DMS114 treated with DMSO at 0.1 percent for 48 hours (cell line): ENCODE results near the gene NR1H3.
A peak's percentile ranks its signal among the peaks of the same experiment; 100 is the strongest.
"Not testable (repeated sequence)": the region's sequence is repeated elsewhere in the genome, so short reads cannot be mapped to it uniquely, and the experiment has no call there.

ENCODE experiments used
- DNase-seq: peaks from one replicate; lab custom pipeline; 2025; ENCODE audit not compliant: unreplicated experiment; lab: John Stamatoyannopoulos, UW

Gene NR1H3

DNA sequence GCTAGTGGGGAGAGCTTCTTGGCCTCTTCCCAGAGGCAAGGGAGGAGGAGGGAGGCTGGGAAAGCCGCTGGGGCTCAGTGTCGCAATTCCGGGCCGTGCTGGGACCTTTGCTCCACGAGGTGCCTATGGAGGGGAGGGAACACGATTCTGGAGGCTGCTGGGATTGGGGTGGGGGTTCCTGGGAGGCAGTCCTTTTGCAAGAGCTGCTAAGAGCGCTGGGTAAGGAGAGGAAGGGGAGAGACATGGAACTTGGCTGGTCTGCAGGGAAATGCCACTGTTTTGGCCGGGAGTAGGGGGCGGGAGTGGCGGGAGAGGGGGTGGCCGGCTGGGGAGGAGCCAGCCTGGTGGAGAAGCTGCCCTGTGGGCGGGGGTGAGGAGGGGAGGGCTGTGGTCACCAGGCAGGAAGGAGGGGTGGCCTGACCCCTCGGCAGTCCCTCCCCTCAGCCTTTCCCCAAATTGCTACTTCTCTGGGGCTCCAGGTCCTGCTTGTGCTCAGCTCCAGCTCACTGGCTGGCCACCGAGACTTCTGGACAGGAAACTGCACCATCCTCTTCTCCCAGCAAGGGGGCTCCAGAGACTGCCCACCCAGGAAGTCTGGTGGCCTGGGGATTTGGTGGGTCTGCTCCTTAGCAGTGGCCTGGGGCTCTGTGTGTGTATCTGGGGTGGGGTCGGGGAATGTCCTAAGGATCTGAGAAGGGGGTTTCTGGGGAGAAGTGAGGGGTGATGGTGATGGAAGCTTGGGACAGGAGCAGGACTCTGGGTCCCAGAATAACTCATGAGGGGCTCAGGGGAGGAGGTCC is at the start of gene NR1H3:
NR1H3 (plus strand) TSS at position 480 of the 800 bp plus-strand sequence. CDS start 1,221 bp downstream, outside the sequence.
- DNase-seq, result peak; percentile 10

DNA sequence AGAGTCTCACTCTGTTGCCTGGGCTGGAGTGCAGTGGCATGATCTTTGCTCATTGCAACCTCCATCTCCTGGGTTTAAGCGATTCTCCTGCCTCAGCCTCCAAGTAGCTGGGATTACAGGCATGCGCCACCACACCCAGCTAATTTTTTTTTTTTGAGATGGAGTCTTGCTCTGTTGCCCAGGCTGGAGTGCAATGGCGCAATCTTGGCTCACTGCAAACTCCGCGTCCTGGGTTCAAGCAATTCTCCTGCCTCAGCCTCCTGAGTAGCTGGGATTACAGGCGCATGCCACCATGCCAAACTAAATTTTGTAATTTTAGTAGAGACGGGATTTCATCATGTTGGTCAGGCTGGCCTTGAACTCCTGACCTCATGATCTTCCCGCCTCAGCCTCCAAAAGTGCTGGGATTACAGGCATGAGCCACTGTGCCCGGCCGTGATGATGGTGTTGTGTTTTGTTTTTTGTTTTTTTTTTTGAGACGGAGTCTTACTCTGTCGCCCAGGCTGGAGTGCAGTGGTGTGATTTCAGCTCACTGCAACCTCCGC is 49.7 kb upstream of the NR1H3 start:
- DNase-seq, result not testable (repeated sequence)

DNA sequence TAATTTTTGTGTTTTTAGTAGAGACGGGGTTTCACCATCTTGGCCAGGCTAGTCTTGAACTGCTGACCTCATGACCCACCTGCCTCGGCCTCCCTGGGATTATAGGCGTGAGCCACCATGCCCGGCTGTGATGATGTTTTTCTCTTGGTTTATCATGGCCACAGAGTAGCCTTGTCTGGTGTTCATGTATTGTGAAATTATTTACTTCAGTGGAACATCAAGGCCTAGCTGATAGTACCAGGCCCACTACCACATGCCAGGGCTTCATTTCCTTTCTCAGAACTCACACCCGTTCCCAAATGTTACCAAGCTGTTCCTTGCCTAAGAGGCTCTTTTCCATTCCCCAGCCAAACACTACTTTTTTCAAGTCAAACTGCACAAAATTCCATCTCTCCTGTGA is 49.2 kb upstream of the NR1H3 start:
- no peak for DNase-seq

DNA sequence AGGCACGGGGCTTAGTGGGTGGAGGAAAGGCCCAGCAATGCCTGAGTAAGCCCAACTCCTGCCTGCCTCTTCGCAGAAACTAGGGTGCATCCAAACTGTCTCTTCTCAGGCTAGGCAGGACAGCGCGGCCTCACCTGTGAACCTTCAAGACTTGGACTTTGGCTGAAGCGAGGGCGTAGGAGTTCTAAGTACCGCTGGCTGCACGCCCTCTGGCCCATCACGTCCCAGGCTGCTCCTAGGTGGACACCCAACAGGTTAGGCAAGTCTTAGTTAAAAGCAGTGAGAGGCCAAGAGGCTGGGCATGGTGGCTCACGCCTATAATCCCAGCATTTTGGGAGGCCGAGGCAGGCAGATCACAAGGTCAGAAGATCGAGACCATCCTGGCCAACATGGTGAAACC is 44.9 kb upstream of the NR1H3 start:
- no peak for DNase-seq

DNA sequence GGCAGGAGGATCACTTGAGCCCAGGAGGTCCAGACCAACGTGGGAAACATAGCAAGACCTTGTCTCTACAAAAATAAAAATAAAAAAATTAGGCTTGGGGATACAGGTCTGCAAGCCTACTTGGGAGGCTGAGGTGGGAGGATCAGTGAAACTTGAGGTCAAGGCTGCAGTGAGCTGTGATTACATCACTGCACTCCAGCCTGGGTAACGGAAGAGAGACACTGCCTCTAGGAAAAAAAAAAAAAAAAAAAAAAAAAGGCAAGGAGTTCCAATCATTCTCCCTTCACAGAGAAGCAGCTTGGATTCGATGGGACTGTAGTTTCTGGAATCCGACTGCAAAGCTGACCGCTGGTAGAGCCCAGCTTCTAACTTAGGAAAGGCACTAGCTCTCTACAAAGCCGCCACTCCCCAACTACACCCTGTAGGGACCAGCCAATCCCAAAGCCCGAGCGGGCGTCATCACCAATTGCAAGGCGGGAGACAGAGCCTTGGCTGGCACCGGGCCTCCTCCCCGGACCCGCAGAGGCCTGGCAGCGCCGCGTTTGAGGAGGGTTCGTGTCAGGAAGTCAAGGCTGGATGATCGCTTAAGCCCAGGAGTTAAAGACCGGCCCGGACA is 43.7 kb upstream of the NR1H3 start:
- peak; percentile 77 for DNase-seq

DNA sequence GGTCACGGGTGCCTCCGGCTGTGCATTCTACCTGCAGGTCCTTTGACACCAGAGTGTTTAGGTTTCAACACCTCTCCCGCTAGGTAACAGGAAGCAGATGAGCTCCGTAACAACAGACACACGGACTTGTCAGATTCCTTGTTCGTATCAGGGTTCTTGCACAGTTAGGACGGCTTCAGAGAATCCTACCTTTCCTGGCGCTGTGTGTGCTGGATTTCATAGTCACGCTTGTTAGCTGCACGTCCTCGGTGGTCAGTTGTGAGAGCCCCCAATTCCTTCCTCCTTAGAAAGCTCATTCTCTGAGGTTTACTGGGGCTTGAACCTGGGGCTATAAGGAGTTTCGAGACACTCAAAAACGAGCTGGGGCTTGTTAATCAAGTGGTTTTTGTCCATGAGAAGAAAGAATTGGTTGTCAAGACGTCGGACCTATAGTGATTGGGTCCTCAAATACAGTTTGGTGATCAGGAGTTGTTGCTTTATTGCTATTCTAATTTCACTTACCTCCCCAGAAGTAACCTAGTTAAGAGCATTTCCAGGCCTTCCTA is 42.4 kb upstream of the NR1H3 start:
- no peak for DNase-seq

DNA sequence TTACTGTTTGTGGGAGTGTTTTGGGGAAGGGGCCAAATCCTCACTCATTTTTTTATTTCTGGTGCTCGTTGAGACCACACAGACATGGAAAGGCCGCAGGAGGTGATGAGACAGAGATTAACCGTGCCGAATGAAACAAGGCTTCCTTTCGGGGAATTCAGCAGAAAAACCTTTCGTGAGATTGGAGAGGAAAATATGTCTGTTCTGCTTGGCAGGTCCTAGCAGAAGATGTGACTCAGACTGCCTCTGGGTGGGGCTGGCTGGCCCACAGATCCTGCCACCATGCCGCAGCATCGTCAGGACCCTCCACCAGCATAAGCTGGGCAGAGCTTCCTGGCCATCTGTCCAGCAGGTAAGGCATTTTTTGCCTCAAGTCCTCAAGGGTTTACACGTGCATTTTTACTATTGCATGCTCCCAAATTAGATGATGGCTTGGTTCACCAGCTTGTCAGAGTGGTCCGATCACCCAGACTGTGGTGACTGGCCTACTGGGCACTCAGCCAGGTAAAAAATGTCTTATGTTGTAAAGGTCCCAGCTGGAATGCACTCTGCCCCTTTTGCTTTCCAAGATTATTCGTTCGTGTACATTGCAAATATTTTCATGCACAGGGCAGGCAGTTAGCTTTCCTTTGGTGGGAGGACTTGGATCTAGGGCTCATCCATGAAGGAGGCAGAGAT is 41.5 kb upstream of the NR1H3 start:
- no peak for DNase-seq

DNA sequence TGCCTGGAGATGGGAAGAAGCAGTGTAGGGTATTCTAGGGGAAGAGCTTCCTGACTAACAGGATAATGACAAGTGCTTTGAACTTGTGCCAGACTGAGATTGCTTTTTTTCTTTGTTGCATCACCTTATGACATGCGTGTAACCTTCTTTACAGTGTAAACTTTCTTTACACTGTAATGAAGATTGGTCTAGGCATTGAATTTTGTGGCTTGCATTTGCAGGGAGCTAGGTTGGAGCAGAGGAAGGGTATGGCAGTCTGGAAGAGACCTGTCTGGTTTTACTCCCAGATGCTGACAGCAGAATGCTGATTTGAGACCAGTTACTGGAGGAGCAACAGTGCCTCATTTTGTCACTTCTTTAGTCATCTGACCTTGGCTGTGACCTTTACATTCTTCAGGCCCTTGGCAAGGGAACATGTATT is 37.4 kb upstream of the NR1H3 start:
- no peak for DNase-seq

DNA sequence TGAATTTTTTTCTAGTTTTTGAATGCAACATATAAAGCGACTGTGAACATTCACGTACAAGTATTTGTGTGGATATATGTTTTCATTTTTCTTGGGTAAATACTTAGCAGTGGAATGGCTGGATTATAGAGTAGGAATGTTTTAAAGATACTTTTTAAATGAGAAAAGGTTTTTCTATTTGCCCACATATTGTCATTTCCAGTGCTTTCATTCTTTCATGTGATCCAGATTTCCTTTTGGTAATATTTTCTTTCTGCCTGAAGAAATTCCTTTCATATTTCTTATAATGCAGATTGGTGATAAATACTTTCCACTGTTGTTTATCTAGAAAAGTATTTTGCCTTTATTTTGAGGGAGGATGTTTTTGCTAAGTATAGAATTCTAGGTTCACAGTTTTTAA is 35.1 kb upstream of the NR1H3 start:
- no peak for DNase-seq

DNA sequence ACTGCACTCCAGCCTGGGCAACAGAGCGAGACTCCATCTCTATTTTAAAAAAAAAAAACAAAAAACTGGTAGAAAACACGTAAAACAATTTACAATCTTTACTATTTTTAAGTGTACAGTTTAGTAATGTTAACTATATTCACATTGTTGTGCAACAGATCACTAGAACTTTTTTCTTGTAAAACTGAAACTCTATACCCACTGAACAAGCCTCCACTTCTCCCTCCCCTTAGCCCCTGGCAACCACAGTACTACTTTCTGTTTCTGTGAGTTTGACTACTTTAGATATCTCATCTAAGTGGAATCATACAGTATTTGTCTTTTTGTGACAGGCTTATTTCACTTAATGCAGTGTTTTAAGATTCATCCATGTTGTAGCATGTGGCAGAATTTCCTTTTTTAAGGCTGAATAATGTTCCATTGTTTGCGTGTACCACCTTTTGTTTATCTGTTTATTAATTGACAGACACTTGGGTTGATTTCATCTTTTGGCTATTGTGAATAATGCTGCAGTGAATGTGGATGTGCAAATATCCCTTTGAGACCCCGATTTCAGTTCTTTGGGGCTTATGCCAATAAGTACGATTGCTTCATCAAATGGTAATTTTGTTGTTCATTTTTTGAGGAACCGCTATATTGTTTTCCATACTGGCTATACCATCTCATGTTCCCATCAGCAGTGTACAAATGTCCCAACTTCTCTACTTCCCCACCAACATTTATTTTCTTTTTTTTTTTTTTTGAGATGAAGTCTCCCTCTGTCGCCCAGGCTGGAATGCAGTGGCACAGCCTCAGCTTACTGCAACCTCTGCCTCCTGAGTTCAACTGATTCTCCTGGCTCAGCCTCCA is 32.0 kb upstream of the NR1H3 start:
- DNase-seq, result no peak

DNA sequence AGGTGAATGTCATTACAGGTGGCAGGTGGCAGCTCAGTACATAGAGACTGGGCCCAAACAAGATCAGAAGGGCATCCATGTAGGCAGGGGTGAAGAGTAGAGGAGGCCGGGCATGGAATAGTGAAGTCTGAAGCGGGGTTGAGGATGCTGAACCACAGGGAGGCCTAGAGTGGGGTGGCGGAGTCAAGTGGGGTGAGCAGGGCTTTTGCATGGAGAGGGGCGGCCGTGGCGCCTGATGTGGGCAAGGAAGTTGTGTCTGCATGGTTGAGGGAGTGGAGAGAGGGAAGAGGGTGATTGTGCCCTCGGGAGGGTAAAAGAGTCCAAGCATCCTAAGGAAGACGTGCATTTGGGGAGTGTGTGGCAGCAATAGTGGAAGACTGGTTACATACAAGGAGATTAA is 28.6 kb upstream of the NR1H3 start:
- no peak for DNase-seq

DNA sequence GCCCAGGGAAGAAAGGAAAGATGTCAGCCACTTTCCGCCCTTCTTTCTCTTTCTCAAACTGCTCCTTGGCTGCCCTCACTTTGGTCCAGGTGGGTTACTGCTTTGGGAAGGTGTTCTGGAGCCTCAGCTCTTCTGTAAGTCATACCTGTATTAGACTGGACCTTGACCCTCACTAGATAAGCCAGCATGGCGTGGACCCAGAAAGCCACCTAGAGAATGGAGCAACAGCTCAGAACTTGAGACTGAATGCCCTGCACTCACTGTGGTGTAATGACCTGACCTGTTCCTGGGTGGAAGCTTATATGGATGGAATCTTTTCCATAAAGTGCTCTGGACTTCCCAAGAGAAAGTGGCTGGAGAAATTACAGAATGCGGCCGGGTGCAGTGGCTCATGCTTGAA is 24.7 kb upstream of the NR1H3 start:
- no peak for DNase-seq

DNA sequence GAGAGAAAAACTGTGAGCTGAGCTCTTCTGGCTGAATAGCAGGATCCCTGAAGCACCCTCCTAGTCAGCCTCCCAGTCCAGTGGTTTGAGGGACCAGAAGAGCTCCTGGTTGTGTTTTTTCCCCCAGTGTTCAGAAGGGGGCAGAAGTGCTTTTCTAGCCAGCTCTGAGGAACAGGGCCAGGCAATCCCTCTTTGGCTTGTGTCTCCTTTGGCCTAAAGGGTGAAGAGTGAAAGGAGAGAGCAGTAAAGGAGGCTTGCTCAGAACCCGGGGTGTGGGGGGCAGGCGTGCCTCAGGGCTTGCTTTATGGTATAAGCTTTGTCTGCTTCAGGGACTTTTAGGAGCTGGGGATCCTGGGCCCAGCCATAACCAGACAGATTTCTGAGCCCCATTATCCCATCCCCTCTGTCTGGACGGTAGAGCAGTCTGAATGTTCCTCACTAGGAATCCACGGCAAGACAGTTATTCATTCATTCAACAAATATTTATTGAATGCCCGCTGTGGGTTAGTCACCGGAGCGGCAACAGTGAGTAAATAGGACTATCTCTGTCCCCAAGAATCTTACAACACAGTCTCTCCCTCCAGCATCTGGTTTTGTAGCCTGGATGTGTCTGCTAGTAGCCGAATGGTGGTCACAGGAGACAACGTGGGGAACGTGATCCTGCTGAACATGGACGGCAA is 23.7 kb upstream of the NR1H3 start:
- DNase-seq, result no peak

DNA sequence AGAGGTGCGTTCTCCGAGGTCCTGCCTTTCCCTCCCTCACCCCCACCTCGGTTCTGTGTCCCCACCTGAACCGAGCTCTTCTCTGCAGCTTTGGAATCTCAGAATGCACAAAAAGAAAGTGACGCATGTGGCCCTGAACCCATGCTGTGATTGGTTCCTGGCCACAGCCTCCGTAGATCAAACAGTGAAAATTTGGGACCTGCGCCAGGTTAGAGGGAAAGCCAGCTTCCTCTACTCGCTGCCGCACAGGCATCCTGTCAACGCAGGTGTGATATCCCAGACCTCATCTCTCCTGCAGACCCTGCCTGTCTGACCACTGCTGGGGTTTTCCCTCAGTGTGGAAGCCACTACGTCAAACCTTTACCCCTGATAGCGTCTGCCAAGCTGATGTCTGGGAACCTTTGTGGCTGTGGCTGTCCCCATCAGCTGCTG is 23.1 kb upstream of the NR1H3 start:
- no peak for DNase-seq

DNA sequence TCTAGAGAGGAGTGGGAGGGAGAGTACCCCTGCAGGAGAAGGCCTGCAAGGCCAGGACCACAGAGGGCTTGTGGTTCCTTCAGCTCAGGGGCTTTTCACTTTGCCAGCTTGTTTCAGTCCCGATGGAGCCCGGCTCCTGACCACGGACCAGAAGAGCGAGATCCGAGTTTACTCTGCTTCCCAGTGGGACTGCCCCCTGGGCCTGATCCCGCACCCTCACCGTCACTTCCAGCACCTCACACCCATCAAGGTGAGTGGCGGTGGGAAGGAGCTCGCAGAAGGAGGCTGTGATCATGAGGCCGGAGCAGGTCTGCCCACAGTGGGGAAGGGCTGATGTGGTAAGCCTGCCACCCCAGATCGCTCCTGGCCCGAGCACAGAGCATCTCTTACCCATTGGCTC is 22.6 kb upstream of the NR1H3 start:
- no peak for DNase-seq

DNA sequence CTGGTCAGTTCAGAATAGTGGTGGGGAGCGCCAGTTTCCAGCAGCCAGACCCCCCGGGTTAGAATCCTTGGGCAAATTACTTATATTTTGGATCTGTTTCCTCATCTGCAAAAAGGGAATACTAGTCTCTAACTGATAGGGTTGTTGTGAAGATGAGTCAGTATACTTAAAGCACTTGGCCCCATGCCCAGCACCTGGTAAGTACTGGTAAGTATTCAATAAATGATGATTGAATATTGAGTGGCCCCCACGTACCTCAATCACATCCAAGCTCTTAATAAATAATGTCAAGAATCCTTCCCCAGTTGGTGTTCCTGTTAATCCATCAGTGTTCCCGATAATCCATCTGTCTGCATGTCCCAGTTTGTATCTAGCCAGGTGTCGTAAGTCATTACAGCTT is 21.3 kb upstream of the NR1H3 start:
- no peak for DNase-seq

DNA sequence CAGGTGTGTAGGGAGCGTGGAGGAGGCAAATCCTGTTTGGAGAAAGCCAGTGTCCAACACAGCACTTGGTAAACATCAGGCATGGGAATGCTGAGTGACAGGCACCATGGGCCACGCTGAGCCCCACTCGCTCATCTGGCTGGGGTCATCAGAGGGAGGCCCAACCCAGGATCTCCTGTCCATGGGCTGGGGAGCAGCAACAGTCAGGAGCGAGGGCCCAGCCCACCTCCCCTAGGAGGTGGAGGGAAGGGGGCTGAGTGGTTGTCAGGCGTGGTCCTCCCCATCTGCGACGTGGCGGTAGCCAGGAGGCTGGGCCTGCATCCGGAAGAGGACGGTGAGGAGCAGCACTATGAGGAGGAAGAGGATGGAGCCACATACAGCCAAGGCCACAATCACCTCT is 17.9 kb upstream of the NR1H3 start:
- DNase-seq, result no peak

DNA sequence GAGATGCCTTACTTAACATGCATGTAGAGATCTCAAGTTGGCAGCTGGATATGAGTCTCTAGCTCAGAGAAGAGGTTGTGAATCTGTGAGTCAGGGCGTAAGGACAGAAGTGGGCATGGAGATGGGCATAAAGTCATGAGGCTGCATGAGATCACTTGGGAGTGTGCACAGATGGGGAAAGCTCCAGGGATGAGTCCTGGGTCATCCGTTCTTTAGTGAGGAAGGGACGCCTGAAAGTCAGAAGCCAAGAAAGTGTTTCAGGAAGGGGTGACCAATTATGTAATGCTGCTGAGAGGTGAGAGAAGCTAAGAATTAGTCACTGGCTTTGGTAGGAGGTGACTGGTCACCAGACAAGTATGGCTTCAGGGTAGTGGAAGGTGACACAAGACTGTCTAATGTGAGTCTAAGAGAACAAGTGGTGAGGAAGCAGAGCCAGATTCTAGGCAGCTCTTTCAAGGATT is 15.9 kb upstream of the NR1H3 start:
- no peak for DNase-seq

DNA sequence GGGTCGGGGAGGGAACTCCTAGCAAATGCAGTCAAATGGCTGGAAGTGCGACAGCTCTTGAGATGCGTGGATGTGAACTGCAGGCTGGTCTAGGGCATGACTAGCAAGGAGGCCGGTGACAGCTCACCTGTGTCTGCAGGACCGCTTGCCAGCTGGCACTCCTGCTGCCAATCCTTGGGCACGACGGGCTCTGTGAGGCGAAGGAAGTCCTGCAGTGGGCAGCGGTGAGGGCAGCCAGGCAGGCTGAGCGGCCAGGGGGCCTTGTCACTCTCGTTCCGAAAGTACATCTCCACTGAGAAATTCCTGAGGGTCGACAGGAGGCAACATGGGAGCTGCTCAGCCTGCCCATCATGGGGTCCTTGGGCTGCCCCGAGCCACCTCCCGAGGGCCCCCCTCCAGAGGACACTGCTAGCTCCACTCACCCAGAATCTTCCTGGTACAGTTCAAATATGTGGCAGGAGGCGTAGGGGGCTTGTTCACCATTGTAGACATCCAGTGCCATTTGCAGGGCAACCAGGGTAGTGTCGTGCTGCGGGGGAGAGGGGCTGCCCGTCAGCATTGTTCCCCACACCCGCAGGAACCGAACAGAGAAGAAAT is 15.1 kb upstream of the NR1H3 start:
- no peak for DNase-seq

DNA sequence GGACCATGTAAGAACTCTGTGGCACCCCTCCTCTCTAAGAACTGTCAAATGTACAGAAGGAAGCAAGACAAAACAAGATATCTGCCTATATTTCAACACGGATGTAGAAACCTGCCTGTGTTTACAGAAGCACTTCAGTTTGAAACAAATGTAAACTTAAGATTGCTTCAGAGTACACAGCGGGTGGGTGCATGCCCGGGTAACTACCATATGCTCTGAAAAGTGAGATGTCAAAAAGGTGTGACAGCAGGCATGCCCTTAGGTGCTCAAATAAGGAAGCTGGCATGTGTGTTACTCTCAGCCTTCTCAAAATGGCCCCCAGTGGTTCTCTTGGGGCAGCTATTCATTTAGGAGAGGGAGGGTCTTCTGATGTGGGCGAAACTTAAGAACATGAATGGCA is 14.3 kb upstream of the NR1H3 start:
- DNase-seq, result no peak
